Measurements from ENCODE around the gene KIF6.

Gene KIF6

GRCh38 chr6:39666706-39667489, 58.3 kb downstream of the KIF6 start:
- no peak for DNase-seq (ENCODE audit: extremely low read depth in 1 of 2, low read depth in 1 of 2)

GRCh38 chr6:39665861-39666260, 59.3 kb downstream of the KIF6 start:
- DNase-seq (ENCODE audit: extremely low read depth in 1 of 2, low read depth in 1 of 2) = no peak

GRCh38 chr6:39664173-39664572, 61.0 kb downstream of the KIF6 start:
- DNase-seq (ENCODE audit: extremely low read depth in 1 of 2, low read depth in 1 of 2) = no peak

- DNase-seq (ENCODE audit: extremely low read depth in 1 of 2, low read depth in 1 of 2) = no peak
These were observed 67.7 kb downstream of the KIF6 start for GRCh38 chr6:39657355-39658135.

GRCh38 chr6:39654121-39654520, 71.1 kb downstream of the KIF6 start:
- no peak for DNase-seq (ENCODE audit: extremely low read depth in 1 of 2, low read depth in 1 of 2)

GRCh38 chr6:39653612-39654011, 71.6 kb downstream of the KIF6 start:
- DNase-seq (ENCODE audit: extremely low read depth in 1 of 2, low read depth in 1 of 2) = no peak

GRCh38 chr6:39649996-39650395, 75.2 kb downstream of the KIF6 start:
- no peak for DNase-seq (ENCODE audit: extremely low read depth in 1 of 2, low read depth in 1 of 2)

- DNase-seq (ENCODE audit: extremely low read depth in 1 of 2, low read depth in 1 of 2) = no peak
These were observed 78.3 kb downstream of the KIF6 start for GRCh38 chr6:39646751-39647420.

GRCh38 chr6:39642270-39642669, 82.9 kb downstream of the KIF6 start:
- no peak for DNase-seq (ENCODE audit: extremely low read depth in 1 of 2, low read depth in 1 of 2)

GRCh38 chr6:39638126-39638822, 86.9 kb downstream of the KIF6 start:
- DNase-seq (ENCODE audit: extremely low read depth in 1 of 2, low read depth in 1 of 2) = no peak

GRCh38 chr6:39634646-39635341, 90.4 kb downstream of the KIF6 start:
- no peak for DNase-seq (ENCODE audit: extremely low read depth in 1 of 2, low read depth in 1 of 2)

- no peak for DNase-seq (ENCODE audit: extremely low read depth in 1 of 2, low read depth in 1 of 2)
These were observed 100.0 kb downstream of the KIF6 start for GRCh38 chr6:39625209-39625608.

- DNase-seq (ENCODE audit: extremely low read depth in 1 of 2, low read depth in 1 of 2) = no peak
These were observed 101.5 kb downstream of the KIF6 start for GRCh38 chr6:39623750-39624149.

- no peak for DNase-seq (ENCODE audit: extremely low read depth in 1 of 2, low read depth in 1 of 2)
These were observed 107.7 kb downstream of the KIF6 start for GRCh38 chr6:39617520-39617919.

- no peak for DNase-seq (ENCODE audit: extremely low read depth in 1 of 2, low read depth in 1 of 2)
These were observed 108.2 kb downstream of the KIF6 start for GRCh38 chr6:39617026-39617425.

- no peak for DNase-seq (ENCODE audit: extremely low read depth in 1 of 2, low read depth in 1 of 2)
These were observed 109.6 kb downstream of the KIF6 start for GRCh38 chr6:39615622-39616021.

- no peak for DNase-seq (ENCODE audit: extremely low read depth in 1 of 2, low read depth in 1 of 2)
These were observed 110.7 kb downstream of the KIF6 start for GRCh38 chr6:39614393-39614950.

GRCh38 chr6:39610221-39610620, 115.0 kb downstream of the KIF6 start:
- no peak for DNase-seq (ENCODE audit: extremely low read depth in 1 of 2, low read depth in 1 of 2)

- no peak for DNase-seq (ENCODE audit: extremely low read depth in 1 of 2, low read depth in 1 of 2)
These were observed 116.4 kb downstream of the KIF6 start for GRCh38 chr6:39608652-39609345.
